Brain pericyte (primary cell): Measurements from ENCODE around the gene SLC44A1.
"Not testable (repeated sequence)": the region's sequence is repeated elsewhere in the genome, so short reads cannot be mapped to it uniquely, and the experiment has no call there.

Experiments used
- DNase-seq: peaks from one replicate; pipeline ENCODE4 v3.0.0-alpha.2; 2012; ENCODE audit warnings: low read depth, low spot score

The SLC44A1 gene

GRCh38 chr9:105242557-105242956 lies 1.9 kb upstream of the SLC44A1 start:
- DNase-seq = no peak

GRCh38 chr9:105243015-105243686 lies 1.3 kb upstream of the SLC44A1 start:
- no peak for DNase-seq

- no peak for DNase-seq
Observed at GRCh38 chr9:105244734-105245028, 230 bp downstream of the SLC44A1 start.

GRCh38 chr9:105245029-105245890 lies 809 bp downstream of the SLC44A1 start:
- no peak for DNase-seq

- DNase-seq = no peak
Observed at GRCh38 chr9:105245891-105246161, 1.4 kb downstream of the SLC44A1 start.

- DNase-seq = no peak
Observed at GRCh38 chr9:105246656-105247173, 2.3 kb downstream of the SLC44A1 start.

GRCh38 chr9:105248691-105249090 lies 4.2 kb downstream of the SLC44A1 start:
- DNase-seq = no peak

- DNase-seq = no peak
Observed at GRCh38 chr9:105251133-105251532, 6.7 kb downstream of the SLC44A1 start.

- DNase-seq = no peak
Observed at GRCh38 chr9:105251733-105252404, 7.4 kb downstream of the SLC44A1 start.

GRCh38 chr9:105252405-105252756 lies 7.9 kb downstream of the SLC44A1 start:
- DNase-seq = no peak

- DNase-seq = no peak
Observed at GRCh38 chr9:105254226-105254625, 9.8 kb downstream of the SLC44A1 start.

- DNase-seq = no peak
Observed at GRCh38 chr9:105255421-105255820, 11.0 kb downstream of the SLC44A1 start.

- DNase-seq = not testable (repeated sequence)
Observed at GRCh38 chr9:105256569-105256968, 12.1 kb downstream of the SLC44A1 start.

- DNase-seq = no peak
Observed at GRCh38 chr9:105257809-105258208, 13.4 kb downstream of the SLC44A1 start.

GRCh38 chr9:105258225-105258737 lies 13.8 kb downstream of the SLC44A1 start:
- no peak for DNase-seq

GRCh38 chr9:105259274-105259673 lies 14.8 kb downstream of the SLC44A1 start:
- DNase-seq = no peak

GRCh38 chr9:105259731-105260612 lies 15.5 kb downstream of the SLC44A1 start:
- no peak for DNase-seq

- no peak for DNase-seq
Observed at GRCh38 chr9:105262497-105262896, 18.0 kb downstream of the SLC44A1 start.

- DNase-seq = no peak
Observed at GRCh38 chr9:105264380-105264779, 19.9 kb downstream of the SLC44A1 start.

- DNase-seq = not testable (repeated sequence)
Observed at GRCh38 chr9:105268254-105268653, 23.8 kb downstream of the SLC44A1 start.

- no peak for DNase-seq
Observed at GRCh38 chr9:105269593-105269992, 25.1 kb downstream of the SLC44A1 start.

- no peak for DNase-seq
Observed at GRCh38 chr9:105270711-105271110, 26.3 kb downstream of the SLC44A1 start.
